SH-SY5Y (cell line): ENCODE results near the gene SCN4B.

Experiments
- GATA2 ChIP-seq: IDR thresholded peaks from 2 replicates; pipeline ENCODE4 v1.6.1; 2011; ENCODE audit warnings: mild to moderate bottlenecking, low read depth, low read length
- GATA3 ChIP-seq: IDR thresholded peaks from 2 replicates; pipeline ENCODE4 v1.6.1; 2011; ENCODE audit warnings: low read depth, mild to moderate bottlenecking, low read length, moderate library complexity

DNA sequence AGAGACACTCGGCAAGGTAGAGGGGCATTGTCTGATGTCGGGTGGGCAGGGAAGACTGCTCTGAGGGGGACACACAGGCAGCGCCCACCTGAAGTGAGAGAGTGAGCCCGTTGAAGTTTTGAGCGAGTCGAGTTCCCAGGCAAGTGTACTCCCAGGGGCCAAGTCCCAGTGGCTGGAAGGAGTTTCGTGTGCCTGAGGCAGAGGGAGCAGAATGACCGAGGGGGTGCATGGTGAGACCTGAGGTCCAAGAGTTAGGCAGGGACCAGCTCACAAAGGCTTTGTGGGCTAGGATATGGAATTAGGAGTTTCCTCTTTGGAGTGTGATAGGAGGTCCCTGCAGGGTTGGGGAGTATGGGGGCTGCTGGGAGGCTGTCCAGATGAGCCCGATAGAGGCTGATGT is 17.6 kb upstream of the SCN4B start:
- TF ChIP-seq GATA2 (no peak), GATA3 (no peak)
